Upper lobe of left lung (tissue), 4 donors: ENCODE measurements around the gene CLK2.

Experiments
- EP300 ChIP-seq, 4 donors: sonication (generic); formaldehyde crosslinking; IDR thresholded peaks; one replicate each; pipeline ENCODE4 v1.5.1; 2017; ENCODE audit warnings: antibody characterized with exemption in 4 of 4, control low read depth in 2 of 4
- POLR2A ChIP-seq, 4 donors: fragments of 450-650 bp; IDR thresholded peaks; one replicate each; pipeline ENCODE4 v1.5.1; 2016 to 2017; ENCODE audit warnings: antibody characterized with exemption in 4 of 4, mild to moderate bottlenecking in 2 of 4
- TF ChIP-seq, protein P1 (sequence below), 6 experiments: fragments of 450-650 bp in 4 of 6; fragments of 200-600 bp in 2 of 6; sonication (generic) in 2 of 6; IDR thresholded peaks; one replicate each; pipeline ENCODE4 v1.5.1; 2016 to 2019; ENCODE audit warnings: antibody characterized with exemption in 6 of 6

DNA sequence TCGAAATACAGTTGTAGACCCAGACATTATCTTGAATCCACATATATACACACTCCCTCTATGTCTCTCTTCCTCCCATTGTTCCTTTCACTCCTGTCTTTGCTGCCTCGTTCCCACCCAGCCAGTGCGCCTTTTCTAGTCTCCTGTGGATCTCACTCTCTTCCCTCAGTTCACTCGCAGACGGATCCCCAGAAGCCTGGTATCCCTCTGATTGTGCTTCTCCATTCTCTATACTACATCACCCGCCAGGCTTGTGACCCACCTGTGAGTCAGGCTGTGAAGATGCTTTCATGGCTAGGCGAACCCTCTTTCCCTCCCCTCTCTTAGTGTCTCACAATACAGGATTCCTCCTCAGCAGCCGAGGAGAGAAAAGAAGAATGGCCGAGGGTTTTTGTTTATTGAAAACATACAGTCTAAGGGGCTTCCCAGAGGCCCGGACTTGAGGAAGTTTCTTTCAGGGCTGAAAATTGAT lies 5.4 kb upstream of the CLK2 start:
- TF ChIP-seq, protein P1, sequence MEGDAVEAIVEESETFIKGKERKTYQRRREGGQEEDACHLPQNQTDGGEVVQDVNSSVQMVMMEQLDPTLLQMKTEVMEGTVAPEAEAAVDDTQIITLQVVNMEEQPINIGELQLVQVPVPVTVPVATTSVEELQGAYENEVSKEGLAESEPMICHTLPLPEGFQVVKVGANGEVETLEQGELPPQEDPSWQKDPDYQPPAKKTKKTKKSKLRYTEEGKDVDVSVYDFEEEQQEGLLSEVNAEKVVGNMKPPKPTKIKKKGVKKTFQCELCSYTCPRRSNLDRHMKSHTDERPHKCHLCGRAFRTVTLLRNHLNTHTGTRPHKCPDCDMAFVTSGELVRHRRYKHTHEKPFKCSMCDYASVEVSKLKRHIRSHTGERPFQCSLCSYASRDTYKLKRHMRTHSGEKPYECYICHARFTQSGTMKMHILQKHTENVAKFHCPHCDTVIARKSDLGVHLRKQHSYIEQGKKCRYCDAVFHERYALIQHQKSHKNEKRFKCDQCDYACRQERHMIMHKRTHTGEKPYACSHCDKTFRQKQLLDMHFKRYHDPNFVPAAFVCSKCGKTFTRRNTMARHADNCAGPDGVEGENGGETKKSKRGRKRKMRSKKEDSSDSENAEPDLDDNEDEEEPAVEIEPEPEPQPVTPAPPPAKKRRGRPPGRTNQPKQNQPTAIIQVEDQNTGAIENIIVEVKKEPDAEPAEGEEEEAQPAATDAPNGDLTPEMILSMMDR (IDR thresholded peaks at IDR 0.05): no peak
- TF ChIP-seq EP300 (IDR thresholded peaks at IDR 0.05) (no peak), POLR2A (IDR thresholded peaks at IDR 0.05) (no peak)
